ELR (cell line): Measurements from ENCODE around the gene YTHDC1.
"Not testable (repeated sequence)": the region's sequence is repeated elsewhere in the genome, so short reads cannot be mapped to it uniquely, and the experiment has no call there.

ENCODE experiments used
- DNase-seq: peaks from one replicate; pipeline ENCODE4 v3.0.0-alpha.2; 2015; ENCODE audit warnings: low read depth

The YTHDC1 gene

DNA sequence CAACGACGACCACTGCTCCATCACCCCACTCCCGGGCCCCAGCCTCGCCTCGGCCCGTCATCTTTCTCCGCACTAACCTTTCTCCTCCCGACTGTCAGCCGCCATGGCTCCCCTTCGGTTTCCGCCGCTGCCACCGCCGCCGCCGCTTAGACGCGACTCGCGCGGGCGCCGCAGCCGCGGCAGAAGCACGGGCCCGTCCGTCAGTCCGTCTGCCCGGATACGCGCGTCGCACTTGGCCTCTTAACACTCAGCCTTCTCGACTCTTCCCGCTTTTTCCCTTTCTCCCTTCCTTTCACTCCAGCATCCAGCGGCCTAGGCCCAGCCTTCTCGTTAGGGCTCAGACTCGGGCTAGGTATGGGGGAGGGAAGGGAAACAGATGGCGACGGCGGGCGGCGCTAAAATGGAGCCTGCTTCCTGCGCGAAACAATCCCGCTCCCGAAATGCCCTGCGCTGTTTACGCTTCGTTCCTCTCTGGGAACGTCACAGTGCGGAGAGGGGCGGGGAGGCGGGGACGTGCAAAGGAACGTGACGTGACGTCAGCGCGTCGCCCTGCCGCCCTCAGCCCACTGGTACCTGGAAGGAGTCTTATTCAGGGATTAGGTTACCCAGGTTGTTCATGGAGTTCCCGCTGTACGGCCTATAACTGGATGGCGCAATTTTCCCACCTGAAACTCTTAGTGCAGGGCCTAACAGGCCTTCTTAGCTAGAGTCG, at the start of gene YTHDC1:
Gene YTHDC1, minus strand, starts transcription at position 442 of the 712 bp plus-strand sequence. Its CDS starts 337 bp downstream, at position 105.
- peak; percentile 96 for DNase-seq

DNA sequence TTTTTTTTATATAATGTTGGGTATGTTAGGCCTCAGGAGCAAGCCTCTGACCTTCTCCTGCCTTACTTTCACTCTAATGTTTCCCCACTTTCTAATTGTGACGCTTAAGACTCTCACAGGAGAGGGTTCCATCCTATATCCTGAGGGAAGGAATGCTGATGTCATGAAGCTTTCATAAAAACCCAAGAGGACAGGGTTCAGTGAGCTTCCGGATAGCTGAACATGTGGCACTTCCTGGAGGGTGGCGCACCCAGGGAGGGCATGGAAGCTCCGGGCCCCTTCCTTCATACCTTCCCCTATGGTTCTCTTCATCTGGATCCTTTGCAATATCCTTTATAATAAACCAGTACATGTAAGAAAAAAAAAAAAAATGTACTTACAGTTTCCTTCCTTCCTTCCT, 49.4 kb upstream of the YTHDC1 start:
- no peak for DNase-seq

DNA sequence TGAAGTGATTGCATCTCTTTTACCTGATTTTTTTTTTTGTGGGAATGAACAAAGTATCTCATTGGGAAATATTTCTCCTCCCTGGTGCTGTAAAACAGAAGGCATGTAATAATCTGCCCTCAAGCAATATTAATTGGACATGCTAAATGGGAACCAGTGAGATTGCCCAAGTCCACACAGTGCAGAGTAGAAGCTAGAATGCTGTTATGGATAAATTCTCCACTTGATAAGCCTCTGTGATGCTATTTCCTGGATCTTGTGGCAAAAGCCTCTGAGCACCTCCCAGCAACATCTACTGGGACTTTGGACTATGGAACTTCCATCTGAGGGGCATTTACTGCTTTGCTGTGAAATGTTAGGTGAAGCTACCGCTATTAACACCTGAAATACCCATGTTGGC, 46.9 kb upstream of the YTHDC1 start:
- DNase-seq = no peak

DNA sequence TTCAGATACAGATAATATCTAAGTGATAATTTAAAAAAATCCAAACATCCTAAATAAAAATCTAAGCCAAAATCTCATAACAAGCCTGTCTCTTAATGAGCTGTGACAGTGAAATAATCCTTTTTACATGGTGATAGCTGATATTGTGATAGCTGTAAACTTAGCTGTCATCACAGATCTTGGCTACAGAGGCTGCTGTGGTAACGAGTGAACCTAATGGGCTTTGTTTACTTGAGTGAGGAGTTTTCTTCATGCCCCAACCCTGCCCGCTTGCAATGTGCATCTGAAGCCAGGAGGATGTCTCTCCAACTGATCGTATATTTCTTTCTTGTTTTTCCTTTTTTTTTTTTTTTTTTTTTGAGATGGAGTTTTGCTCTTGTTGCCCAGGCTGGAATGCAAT, 41.5 kb upstream of the YTHDC1 start:
- no peak for DNase-seq

DNA sequence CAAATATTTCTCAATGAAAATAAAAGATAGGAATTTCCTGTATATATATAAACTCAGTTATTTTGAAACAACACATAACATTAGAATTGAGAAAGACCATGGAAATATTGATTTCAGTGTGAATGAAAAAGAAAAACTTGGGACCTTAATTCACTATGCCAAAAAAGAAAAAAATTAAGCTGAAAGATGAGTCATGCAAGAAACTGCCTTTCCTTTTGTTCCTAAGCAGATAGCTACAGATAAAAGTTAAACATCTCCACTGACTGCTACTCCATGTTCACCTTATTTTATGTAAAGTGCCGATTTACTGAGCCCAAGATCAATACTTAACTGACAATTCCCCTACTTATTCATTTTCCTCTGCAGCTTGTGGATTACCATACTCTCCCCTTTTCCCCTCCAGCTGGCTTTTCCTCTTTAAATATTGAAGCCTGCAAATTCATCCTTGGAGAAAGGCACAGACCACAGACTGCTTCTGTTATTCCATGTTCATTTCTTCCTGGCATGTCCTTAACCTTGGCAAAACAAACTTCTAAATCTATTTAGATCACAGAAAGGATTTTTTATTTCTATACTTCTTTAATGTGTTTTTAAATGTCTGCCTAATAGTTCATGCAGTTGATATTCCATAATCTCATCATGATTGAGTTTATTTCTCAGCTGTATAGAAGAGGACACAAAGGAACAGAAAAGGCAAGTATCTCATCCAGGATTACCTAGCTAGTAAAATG, 40.5 kb upstream of the YTHDC1 start:
- DNase-seq = no peak

DNA sequence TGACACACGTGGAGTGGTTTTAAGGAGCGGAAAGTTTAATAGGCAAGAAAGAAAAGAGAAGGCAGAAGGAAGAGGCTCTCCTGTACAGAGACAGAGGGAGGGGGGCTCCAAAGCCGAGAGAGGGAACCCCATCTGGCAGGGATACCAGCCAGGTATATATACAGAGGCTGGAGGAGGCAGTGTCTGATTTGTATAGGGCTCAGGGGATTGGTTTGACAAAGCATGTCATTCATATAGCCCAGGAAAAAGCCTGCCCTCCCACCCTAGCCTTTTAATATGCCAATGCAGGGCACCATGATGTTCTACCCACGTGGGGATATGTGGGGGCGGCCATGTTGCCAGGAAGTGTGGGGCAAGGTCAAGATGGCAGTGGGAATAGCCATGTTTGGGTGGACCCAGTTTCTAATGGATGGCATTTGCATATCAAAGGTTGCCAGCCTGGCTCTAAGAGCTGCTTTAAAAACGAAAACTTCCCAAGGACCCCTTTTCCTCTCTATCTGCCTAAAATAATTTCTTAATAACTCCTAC, 39.6 kb upstream of the YTHDC1 start:
- DNase-seq = not testable (repeated sequence)

DNA sequence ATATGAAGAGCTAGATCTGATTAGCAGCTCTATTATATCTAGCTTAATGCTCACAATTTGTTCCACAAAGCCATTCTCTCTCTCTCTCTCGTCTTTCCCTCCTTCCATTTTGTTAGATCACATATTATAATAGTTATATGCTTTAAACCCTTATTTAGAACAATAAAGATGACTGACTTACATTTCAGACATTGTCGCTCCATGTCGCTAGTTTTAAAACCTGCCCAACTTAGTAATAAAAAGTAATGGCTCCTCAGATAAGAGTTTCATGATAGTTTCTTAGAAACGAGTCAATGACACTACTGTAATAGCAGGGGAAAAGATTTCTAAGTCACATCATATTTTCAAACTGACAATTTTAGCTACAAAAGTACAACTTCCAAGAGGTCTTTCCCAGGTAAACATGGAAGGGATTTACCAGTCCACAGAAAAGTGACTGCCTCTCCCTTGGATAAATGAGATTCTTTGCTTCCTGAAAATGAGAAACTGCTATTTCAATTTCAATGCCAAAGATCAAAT, 38.5 kb upstream of the YTHDC1 start:
- DNase-seq = no peak

DNA sequence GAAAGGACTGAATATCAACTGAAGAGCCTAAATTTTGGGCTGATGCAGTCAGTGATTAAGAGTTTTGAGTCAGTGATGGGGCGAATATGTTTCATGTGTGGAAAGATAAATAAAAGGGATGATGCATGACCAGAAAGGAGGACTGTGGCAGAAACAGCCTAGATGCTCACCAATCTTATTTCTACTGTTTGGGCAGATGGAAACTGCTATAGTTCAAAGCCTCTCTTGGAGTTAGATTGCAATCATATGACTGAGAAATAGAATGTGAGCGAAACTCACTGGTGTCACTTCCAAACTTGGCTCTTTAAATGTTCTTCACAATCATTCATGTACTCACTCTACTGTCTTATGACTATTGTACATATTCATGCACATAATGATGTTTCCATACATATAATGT, 35.4 kb upstream of the YTHDC1 start:
- no peak for DNase-seq

DNA sequence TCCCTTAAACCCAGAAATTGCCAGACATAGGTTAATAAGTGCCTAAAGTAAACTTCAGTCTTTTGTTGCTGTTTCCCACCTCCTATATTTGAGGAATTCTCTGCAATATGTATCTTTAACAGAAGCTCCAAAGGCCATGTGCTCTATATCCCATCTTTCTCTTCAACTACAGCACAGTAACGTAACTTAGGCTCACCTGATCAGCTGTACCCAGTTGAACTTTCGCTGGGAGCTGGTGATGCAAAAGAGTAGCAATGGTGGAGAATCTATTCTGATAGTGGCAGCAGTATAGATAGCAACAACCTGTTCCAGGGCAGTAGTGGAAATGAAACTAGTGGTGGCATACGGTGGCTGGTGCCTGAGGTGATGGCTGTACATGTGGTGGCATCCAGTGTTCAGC, 33.2 kb upstream of the YTHDC1 start:
- DNase-seq = no peak

DNA sequence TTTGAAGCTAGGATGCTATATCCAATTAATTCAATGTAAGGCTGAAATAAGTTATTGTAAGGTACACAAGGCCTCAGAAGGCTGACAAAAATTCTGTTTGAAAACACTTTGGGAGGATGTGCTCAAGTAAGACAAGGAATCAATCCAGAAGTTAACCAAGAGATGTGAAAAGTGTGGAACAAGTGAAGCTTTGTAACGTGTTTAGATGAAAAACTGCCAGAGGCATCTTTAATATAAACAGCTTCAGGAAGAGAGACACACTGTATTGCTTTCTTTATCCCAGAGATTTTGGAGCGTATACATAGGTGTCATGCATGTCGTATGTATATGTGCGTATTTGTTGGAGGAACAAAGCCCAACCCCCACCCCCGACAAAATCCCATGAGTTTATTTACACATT, 28.3 kb upstream of the YTHDC1 start:
- no peak for DNase-seq

DNA sequence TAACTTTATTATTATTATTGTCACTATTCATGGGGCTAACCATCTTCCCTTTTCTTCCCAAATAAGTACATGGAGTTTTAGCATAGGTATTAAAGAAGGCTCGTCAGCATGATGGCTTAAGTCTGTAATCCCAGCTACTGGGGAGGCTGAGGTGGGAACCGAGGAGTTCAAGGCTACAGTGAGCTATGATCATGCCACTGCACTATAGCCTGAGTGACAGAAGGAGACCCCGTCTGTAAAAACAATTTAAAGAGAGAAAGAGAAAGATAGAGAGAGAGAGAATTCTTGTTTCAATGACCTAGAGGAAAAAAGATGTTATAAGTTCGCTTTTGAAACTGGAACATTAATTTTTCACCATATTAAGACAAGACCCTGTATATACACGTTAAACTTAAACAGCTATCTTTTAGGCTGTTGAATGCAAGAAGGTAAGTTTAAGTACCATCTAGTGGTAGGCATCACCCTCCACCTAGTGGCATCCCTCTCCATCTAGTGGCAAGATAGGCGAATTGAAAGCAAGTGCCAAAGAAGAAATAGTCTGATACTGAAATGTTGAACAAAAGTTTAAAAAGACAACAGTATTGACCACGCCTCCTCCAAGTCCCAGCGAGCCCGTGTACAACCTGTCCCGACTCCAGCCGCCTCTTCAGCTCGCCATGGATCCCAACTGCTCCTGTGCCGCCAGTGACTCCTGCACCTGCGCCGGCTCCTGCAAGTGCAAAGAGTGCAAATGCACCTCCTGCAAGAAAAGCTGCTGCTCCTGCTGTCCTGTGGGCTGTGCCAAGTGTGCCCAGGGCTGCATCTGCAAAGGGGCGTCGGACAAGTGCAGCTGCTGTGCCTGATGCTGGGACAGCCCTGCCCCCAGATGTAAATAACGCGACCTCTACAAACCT, 26.0 kb upstream of the YTHDC1 start:
- DNase-seq = peak; percentile 78

DNA sequence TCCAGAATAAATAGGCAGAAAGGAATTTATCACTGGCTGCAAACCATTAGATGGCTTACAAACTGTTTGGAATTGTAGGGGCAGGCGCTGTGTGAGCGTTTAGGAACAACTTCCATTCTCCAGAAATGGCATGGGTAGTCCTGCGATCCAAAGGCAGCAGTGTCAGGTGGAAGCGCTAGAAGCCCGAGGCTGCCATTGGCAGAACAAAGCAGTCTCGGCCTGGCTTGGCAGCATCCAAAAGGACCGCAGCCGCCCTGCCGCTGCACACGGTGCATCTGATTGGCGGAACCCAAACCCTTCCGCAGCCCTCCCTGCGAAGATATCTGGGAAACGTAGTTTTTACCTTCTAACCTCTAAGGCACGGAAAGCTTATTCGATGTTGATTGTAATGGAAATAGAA, 23.6 kb upstream of the YTHDC1 start:
- peak; percentile 67 for DNase-seq

DNA sequence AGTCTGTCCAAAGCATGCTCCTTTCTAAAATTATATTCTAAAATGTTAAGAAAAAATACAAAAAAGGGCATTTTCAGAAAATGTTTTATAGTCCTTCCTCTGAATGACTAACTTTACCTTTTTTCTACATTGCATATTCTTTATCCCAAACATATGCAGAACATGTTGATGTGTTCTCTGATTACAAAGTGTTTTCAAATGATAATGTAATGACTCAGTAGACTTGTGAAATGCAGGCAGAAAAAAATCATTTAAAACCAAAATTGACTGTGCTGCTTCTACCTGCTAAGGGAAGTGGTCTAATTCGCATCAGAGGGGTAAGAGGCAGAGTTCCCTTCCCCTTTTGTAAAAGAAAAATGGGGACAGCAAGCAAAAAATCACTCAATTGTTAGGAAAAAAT, 22.7 kb upstream of the YTHDC1 start:
- DNase-seq = peak; percentile 29

DNA sequence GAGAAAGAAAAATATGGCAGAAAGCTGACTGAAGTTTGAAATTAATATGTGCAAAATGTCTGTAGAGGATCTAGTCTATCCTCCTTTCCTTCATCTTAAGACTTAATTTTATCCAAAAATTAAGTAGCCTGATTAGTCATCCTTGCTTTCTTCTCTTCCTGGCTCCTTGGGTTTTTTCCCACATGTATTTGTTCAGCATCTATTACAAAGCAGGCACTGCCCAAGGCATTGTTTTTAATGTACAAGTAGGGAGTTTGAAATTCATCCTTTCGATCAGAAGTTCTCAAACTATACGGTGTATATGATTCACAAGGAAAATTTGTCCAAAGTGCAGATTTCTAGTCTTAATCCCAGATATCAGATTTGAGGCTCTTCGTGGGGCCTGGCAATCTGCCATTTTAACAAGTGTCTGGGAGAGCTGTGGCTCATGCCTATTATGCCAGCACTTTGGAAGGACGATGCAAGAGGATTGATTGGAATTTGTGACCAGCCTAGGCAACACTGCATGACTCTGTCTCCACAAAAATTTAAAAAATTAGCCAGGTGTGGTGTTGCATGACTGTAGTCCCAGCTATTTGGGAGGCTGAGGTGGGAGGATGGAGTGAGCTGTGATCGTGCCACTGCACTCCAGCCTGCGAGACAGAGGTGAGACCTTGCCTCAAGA, 19.4 kb upstream of the YTHDC1 start:
- DNase-seq = peak; percentile 55

DNA sequence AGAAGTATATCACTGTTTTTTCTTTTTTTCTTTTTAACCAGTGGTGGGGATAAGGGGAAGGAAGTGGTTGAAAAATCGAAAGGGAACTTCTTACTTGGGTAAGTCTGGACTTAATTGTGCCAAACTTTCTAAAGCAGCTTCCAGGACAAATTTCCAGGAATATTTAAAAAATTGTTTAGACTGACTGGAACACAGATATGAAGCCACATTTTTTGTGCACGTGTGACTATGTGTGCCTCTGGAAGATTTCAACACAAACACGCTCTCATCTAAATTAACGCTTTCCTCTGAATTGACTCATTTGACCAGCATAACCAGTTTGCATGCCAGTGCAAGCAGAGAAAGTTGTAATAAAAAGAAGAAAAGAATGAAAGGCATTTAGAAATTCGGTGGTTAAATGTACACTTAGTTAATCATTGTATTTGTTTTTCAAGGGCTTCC, 18.8 kb upstream of the YTHDC1 start:
- DNase-seq = peak; percentile 50

DNA sequence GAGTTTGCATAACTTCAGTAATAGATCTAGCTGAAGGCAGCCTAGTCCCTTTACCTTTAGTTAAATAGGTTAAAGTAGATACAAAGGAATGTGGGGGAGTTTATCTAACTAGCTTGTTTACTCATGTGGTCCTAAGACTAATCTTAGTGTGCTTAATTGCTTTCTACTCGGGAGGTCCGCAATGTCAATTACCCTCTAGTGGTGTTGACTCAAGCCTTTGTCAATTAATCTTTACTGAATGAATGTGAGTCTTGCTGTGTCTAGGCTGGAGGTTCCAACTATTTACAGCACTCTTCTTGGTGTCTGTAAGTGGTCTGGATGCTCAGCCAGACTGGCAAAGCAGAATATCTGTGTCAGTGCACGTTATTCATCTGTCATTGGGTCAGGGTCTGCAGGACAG, 17.9 kb upstream of the YTHDC1 start:
- no peak for DNase-seq

DNA sequence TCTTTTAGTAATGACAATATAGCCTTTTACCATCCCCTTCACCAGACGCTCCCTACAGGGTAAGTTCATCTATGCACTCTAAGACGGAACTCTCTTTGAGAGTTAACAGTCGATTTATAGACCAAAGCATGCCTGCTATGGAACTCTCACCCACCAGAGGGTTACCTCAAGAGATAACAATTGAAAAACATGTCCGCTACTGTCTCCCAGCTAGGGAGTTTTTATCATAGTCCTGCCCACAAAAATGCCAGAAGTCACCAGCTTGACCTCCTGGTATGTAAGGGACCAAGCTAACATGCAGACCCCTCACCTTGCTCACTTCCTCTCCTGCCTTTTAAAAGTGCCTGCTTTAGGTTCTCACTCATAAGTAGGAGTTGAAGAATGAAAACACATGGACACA, 16.7 kb upstream of the YTHDC1 start:
- DNase-seq = no peak

DNA sequence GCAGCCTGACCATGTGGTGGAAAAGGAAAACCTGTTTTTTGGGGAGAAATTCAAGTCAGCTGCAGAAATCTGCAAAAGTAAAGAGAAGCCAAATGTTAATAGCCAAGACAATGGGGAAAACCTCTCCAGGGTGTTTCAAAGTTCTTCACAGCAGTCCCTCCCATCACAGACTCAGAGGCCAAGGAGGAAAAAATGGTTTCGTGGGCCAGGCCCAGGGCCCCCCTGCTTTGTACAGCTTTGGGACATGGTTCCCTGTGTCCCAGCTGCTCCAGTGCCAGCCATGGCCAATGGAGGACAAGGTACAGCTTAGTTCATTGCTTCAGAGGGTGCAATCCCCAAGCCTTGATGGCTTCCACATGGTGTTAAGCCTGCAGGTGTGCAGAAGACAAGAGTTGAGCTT, 15.2 kb upstream of the YTHDC1 start:
- DNase-seq = no peak

DNA sequence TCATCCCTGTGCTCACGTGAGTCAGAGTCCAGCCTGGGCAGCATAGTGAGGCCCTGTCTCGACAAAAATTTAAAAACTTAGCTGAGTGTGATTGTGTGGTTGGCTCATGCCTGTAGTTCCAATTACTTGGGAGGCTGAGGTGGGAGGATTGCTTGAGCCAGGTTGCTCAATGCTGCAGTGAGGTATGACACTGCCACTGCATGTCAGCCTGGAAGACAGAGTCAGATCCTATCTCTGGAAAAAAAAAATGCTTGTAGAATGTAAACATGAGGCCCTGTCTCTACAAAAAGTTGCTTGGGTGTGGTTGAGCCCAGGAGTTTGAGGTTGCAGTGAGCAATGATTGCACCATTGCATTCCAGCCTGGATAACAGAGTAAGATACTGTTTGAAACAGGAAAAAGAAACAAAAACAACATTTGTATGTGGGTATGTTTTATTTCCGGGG, 11.3 kb upstream of the YTHDC1 start:
- DNase-seq = peak; percentile 84

DNA sequence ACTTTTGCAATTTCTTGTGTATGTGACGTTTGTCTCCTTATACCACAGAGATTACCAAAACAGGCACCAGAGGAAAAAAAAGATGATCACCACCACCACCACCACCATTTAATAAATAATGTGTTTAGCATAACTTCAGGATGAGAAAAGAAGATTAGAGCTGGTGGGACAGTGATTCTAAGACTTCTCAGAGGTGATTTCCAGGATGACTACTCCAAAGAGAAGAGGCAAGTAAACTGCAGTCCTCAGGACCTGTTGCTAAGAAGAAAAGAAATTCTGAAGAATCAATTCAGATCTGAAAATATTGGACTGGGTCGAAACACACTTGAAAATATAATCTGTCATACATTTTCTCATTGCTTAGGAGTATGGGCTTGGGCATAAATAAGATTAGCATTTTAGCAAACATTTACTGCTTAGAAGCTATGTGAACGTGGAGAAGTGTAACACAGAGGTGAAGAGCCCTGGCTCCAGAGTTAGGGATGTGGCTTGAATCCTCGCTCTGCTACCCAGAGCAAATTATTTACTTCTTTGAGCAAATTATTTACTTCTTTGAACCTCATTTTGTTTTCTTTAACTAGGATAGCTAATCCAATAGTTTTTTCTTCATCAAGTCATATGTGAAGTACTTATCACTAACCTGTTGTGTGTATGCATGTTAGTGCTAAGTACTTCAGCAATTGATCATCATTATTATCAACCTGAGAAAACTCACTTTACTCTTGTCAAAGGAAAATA, 10.5 kb upstream of the YTHDC1 start:
- DNase-seq = no peak

DNA sequence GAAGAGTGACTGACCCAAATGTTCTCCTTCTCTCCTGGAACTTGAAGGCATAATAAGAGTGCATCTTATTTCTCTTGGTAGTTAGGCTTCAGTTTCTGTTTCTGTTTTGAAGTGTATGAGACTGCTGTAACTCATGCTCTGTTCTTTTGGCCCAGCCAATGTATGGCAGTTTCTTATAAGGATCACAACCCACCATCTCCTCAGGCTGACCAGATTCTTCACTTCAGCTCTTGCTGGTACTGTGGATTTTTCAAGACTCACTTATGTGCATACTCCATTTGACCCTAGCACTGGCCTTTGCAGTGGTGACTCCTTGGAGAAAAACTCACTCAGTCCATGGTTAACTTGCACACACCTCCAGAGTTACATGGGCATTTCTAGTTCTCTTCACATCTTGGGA, 9.6 kb upstream of the YTHDC1 start:
- DNase-seq = no peak
